HepG2 (cell line): ENCODE data around the gene UFSP2. TPM values are rescaled to one million over a fixed set of nuclear protein-coding genes. Genes with fewer than 3 reads are reported as not detected.

Experiments used
- ATAC-seq: fragments of 200-7000 bp; cut with Tn5 transposase; 3 replicates; pipeline ENCODE4 v1.9.1; 2020; ENCODE audit warnings: mild to moderate bottlenecking, moderate library complexity
- BruUV-seq: library from RNA; stranded (reverse); fragments of 400-500 nt; replicated peaks from 2 replicates; lab custom pipeline; 2021; lab: Mats Ljungman, UMichigan
- CTCF ChIA-PET: fragments of 300-600 bp; formaldehyde crosslinking; extraction: SDS; loops from one replicate; lab custom pipeline; 2021; ENCODE audit warnings: low total read pairs, inconsistent platforms, low intra/inter-chr PET ratio; lab: Yijun Ruan, JAX
- POLR2A ChIA-PET: fragments of 350-600 bp; sonication (Branson Sonifier 250); formaldehyde crosslinking; loops from one replicate; lab custom pipeline; 2020; ENCODE audit warnings: antibody characterized with exemption, inconsistent platforms; lab: Yijun Ruan, JAX
- DNase-seq: peaks from one replicate; pipeline ENCODE4 v3.0.0-alpha.2; 2015; ENCODE audit warnings: low spot score
- FAIRE-seq: peaks from 3 replicates; lab custom pipeline; 2011; peaks lifted over from hg19 to GRCh38; lab: Jason Lieb, UNC
- H2AFZ ChIP-seq: one replicate; pipeline ENCODE4 v1.6.1; 2011; ENCODE audit warnings: low read length, inconsistent platforms
- H3K27ac ChIP-seq: fragments of 300-600 bp; 3 replicates; pipeline ENCODE4 v1.8.0; 2011; ENCODE audit warnings: mixed run types, mild to moderate bottlenecking, mixed read lengths, low read length, inconsistent platforms; ENCODE audit not compliant: insufficient read depth; ENCODE audit errors: extremely low read length
- H3K27me3 ChIP-seq, 2 experiments: fragments of 200-600 bp in 1 of 2; 2 replicates in 1 of 2; 3 replicates in 1 of 2; pipeline versions ENCODE4 v1.6.0 to v1.8.0; 2011; ENCODE audit warnings: low read length in 2 of 2, mild to moderate bottlenecking in 2 of 2, moderate library complexity in 2 of 2, inconsistent platforms in 1 of 2; ENCODE audit not compliant: insufficient read depth in 2 of 2, control insufficient read depth in 1 of 2
- H3K36me3 ChIP-seq, 2 experiments: fragments of 200-600 bp in 1 of 2; replicated peaks in 1 of 2; 2 replicates in 1 of 2; 3 replicates in 1 of 2; pipeline versions ENCODE4 v1.5.1 to v1.8.0; 2011; ENCODE audit warnings: low read length in 2 of 2, inconsistent platforms in 1 of 2; ENCODE audit not compliant: insufficient read depth in 2 of 2, control insufficient read depth in 1 of 2
- H3K4me1 ChIP-seq: 2 replicates; pipeline ENCODE4 v1.5.1; 2012; ENCODE audit warnings: low read length, inconsistent platforms; ENCODE audit not compliant: insufficient read depth
- H3K4me2 ChIP-seq: 2 replicates; pipeline ENCODE4 v1.6.0; 2011; ENCODE audit warnings: low read depth, low read length, inconsistent platforms
- H3K4me3 ChIP-seq, 3 experiments: fragments of 200-600 bp in 1 of 3; sonication (generic), shearing (Covaris generic) in 1 of 3; replicated peaks in 1 of 3; 2 replicates each; pipeline ENCODE4 v1.5.1; 2011 to 2016; ENCODE audit warnings: low read length in 3 of 3, inconsistent platforms in 2 of 3, low read depth in 2 of 3, mild to moderate bottlenecking in 2 of 3, control low read depth in 1 of 3, mixed read lengths in 1 of 3; ENCODE audit not compliant: insufficient read depth in 1 of 3
- H3K79me2 ChIP-seq: one replicate; pipeline ENCODE4 v1.6.1; 2011; ENCODE audit warnings: low read length, inconsistent platforms; ENCODE audit not compliant: insufficient read depth
- H3K9ac ChIP-seq: 2 replicates; pipeline ENCODE4 v1.6.0; 2011; ENCODE audit warnings: mild to moderate bottlenecking, low read depth, low read length, inconsistent platforms; ENCODE audit not compliant: insufficient read depth
- H3K9me3 ChIP-seq: 2 replicates; pipeline ENCODE4 v1.5.1; 2012; ENCODE audit warnings: mild to moderate bottlenecking, low read length
- H4K20me1 ChIP-seq: 2 replicates; pipeline ENCODE4 v1.6.0; 2011; ENCODE audit warnings: inconsistent platforms, mild to moderate bottlenecking, low read length, moderate library complexity; ENCODE audit not compliant: insufficient read depth
- EED ChIP-seq: sonication (generic); formaldehyde crosslinking; IDR thresholded peaks from 2 replicates; pipeline ENCODE4 v1.5.0; 2020; ENCODE audit warnings: mild to moderate bottlenecking, missing genetic modification reagents
- ETV6 ChIP-seq: sonication (generic); formaldehyde crosslinking; conservative IDR thresholded peaks from 2 replicates; pipeline ENCODE4 v1.4.0; 2020; ENCODE audit warnings: missing genetic modification reagents
- HOXA7 ChIP-seq: sonication (generic); formaldehyde crosslinking; IDR thresholded peaks from 2 replicates; pipeline ENCODE4 v1.8.1; 2022; ENCODE audit warnings: mild to moderate bottlenecking, missing genetic modification reagents, moderate library complexity
- PHF20 ChIP-seq: sonication (generic); formaldehyde crosslinking; IDR thresholded peaks from 2 replicates; pipeline ENCODE4 v1.5.0; 2020; ENCODE audit warnings: mild to moderate bottlenecking, missing genetic modification reagents
- POLR2AphosphoS2 ChIP-seq: IDR thresholded peaks from 2 replicates; pipeline ENCODE4 v1.6.1; 2011; ENCODE audit warnings: low read depth, low read length, improper control_type of control experiment
- SKI ChIP-seq: fragments of 450-650 bp; IDR thresholded peaks from one replicate; pipeline ENCODE4 v1.6.1; 2018; ENCODE audit warnings: mild to moderate bottlenecking; ENCODE audit not compliant: partially characterized antibody
- SOX13 ChIP-seq, 3 experiments: fragments of 450-650 bp in 1 of 3; sonication (generic) in 1 of 3; formaldehyde crosslinking in 1 of 3; IDR thresholded peaks in 2 of 3; conservative IDR thresholded peaks in 1 of 3; 2 replicates each; pipeline versions ENCODE4 v1.5.0 to v1.6.1; 2016 to 2020; ENCODE audit warnings: antibody characterized with exemption in 1 of 3, mild to moderate bottlenecking in 1 of 3, missing compliant biosample characterization in 1 of 3, missing genetic modification reagents in 1 of 3, moderate library complexity in 1 of 3
- ZBTB1 ChIP-seq: sonication (generic); formaldehyde crosslinking; IDR thresholded peaks from 2 replicates; pipeline ENCODE4 v1.4.0; 2020; ENCODE audit warnings: missing genetic modification reagents, borderline replicate concordance
- ZNF124 ChIP-seq: sonication (generic); formaldehyde crosslinking; IDR thresholded peaks from 2 replicates; pipeline ENCODE4 v1.4.0; 2020; ENCODE audit warnings: missing genetic modification reagents
- ZNF501 ChIP-seq: sonication (generic); formaldehyde crosslinking; IDR thresholded peaks from 2 replicates; pipeline ENCODE4 v1.5.1; 2020; ENCODE audit warnings: mild to moderate bottlenecking, moderate library complexity, missing genetic modification reagents
- WGBS: methylation state at CpG from one replicate; pipeline ENCODE4 v1.1.6; 2017; ENCODE audit warnings: low lambda C conversion rate; 5-methylcytosine and 5-hydroxymethylcytosine counted together
- in situ Hi-C: cut with HindIII; loops from 2 replicates; pipeline ENCODE4 v1.10.0; 2017; ENCODE audit warnings: low pct_unique_long_range_greater_than_20kb; ENCODE audit not compliant: extremely low pct_ligation_motif_present
- intact Hi-C: fragments of 100-400 bp; cut with micrococcal nuclease; formaldehyde crosslinking; loops from one replicate; pipeline ENCODE4 v1.10.0; 2022; ENCODE audit not compliant: unreplicated experiment
- polyA plus RNA-seq, 8 experiments: library from polyadenylated mRNA; depleted of rRNA in 3 of 8; stranded (reverse) in 7 of 8; unstranded in 1 of 8; fragments of >200 nt; fragmentation: Illumina TruSeq in 4 of 8; extraction: Trizol in 4 of 8; gene quantifications; 2 replicates each; pipeline versions ENCODE4 v1.2.1 to v1.2.3, GENCODE V29; 2011 to 2016; ENCODE audit warnings: low read depth in 4 of 8, missing spikeins in 1 of 8, mixed read lengths in 1 of 8; ENCODE audit not compliant: insufficient read depth in 1 of 8
- total RNA-seq, 5 experiments: library from RNA; depleted of rRNA; stranded (reverse); fragments of >200 nt; fragmentation: Illumina TruSeq; extraction: Trizol; gene quantifications; 2 replicates each; pipeline ENCODE4 v1.2.3, GENCODE V29; 2016; ENCODE audit warnings: low read depth in 1 of 5
- TF ChIP-seq, protein P1 (sequence below): sonication (generic); formaldehyde crosslinking; IDR thresholded peaks from 2 replicates; pipeline ENCODE4 v1.9.0; 2021; ENCODE audit warnings: missing genetic modification reagents, borderline replicate concordance
- TF ChIP-seq, protein P2 (sequence below): sonication (generic); formaldehyde crosslinking; IDR thresholded peaks from 2 replicates; pipeline ENCODE4 v1.5.0; 2020; ENCODE audit warnings: mild to moderate bottlenecking, low read depth, missing genetic modification reagents, borderline replicate concordance
- TF ChIP-seq, protein P3 (sequence below): sonication (generic); formaldehyde crosslinking; IDR thresholded peaks from 2 replicates; pipeline ENCODE4 v1.9.0; 2022; ENCODE audit warnings: missing genetic modification reagents, mild to moderate bottlenecking, borderline replicate concordance

UFSP2 gene
- total and polyA plus RNA-seq, 2 of the 13 experiments (the other 11 are each of a cell fraction or from before 2014, with no cell fraction given): 24.1 to 32.3 TPM

DNA sequence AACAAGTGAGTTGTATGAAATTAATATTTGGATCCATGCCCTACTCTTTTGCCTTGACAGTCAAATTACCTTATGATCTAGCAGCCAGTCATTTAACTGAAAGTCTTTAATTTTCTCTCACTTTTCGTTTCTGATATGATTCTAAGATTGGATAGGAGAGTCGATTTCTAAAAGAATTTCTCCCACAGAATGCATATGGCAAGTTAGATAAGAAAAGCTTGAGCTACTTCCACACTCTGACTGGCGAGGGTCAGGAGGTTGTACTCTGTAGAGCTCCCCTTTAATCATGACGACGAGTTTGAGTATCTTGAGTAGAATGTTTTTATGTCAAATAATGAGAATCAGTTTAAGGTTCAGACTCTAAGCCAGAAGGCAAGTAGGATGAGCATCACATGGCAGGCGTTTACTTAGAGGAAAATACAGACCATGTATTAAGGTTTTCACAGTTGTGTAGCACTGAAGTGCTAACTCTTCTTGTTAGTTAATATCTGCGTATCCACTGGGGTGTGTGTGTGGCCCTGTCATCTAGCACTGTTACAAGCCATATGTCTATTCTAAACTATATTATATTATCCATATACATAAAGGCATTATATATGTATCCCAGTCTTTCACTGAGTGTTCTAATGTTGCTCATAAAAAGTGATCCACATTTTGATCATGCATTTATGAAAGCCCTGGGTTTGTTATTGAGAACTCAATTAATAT lies 67.9 kb downstream of the UFSP2 start:
- no peak for TF ChIP-seq ZNF501 (CRISPR knock-in tag)
- TF ChIP-seq, protein P1, sequence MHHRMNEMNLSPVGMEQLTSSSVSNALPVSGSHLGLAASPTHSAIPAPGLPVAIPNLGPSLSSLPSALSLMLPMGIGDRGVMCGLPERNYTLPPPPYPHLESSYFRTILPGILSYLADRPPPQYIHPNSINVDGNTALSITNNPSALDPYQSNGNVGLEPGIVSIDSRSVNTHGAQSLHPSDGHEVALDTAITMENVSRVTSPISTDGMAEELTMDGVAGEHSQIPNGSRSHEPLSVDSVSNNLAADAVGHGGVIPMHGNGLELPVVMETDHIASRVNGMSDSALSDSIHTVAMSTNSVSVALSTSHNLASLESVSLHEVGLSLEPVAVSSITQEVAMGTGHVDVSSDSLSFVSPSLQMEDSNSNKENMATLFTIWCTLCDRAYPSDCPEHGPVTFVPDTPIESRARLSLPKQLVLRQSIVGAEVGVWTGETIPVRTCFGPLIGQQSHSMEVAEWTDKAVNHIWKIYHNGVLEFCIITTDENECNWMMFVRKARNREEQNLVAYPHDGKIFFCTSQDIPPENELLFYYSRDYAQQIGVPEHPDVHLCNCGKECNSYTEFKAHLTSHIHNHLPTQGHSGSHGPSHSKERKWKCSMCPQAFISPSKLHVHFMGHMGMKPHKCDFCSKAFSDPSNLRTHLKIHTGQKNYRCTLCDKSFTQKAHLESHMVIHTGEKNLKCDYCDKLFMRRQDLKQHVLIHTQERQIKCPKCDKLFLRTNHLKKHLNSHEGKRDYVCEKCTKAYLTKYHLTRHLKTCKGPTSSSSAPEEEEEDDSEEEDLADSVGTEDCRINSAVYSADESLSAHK (CRISPR knock-in tag): no peak
- no peak for TF ChIP-seq HOXA7 (CRISPR knock-in tag)
- no TSS peak for BruUV-seq
- WGBS: 84% methylated on average over 7 of the region's 7 CpGs
- ChIA-PET POLR2A (no interaction called here), CTCF (no interaction called here)
- Histone ChIP-seq H3K27ac (no peak overlapping the region), H3K4me1 (peaks cover 10% of the 10 kb centered on the region), H4K20me1 (no peaks in the 10 kb centered on the region), H3K79me2 (no peaks in the 10 kb centered on the region), H2AFZ (no peak overlapping the region), H3K4me3 (no peak overlapping the region), H3K4me2 (no peak overlapping the region), H3K9me3 (no peaks in the 10 kb centered on the region), H3K27me3 (no peaks in the 10 kb centered on the region), H3K9ac (no peak overlapping the region), H3K36me3 (peaks cover 6 to 38% of the 10 kb centered on the region in 2 experiments; a peak in 4 of 5 replicates)
- FAIRE-seq: no peak
- no peak for ATAC-seq
- intact Hi-C loops: no loop called here
- no peak for DNase-seq
- in situ Hi-C loops: no loop called here

DNA sequence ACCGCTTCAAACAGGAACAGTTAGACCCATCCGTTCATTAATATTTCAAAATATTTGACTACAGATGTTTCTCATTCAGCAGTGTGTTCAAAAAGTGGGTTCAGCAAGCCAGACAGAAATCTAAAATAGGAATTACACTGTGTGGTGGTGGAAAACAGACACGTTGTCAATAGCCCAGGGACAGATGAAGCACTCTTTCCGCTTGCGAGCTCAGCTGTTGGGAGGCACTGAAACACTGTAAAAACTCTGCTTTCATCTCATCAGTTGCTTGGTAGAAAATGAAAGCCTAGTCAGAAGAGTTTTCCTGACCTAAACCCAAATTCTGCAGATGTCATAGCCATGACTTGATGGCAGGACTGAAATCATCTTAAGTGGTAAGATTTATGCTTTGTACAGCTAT lies 68.6 kb downstream of the UFSP2 start:
- no peak overlapping the region for H3K27ac ChIP-seq
- ATAC-seq (no peak), FAIRE-seq (no peak), DNase-seq (no peak)
- H3K9me3 ChIP-seq: no peaks in the 10 kb centered on the region
- no peaks in the 10 kb centered on the region for H4K20me1 ChIP-seq
- POLR2A ChIA-PET: no interaction called here
- peaks cover 8% of the 10 kb centered on the region for H3K4me1 ChIP-seq
- WGBS: 93% methylated on average over 5 of the region's 5 CpGs
- TF ChIP-seq SOX13 (IDR thresholded peaks at IDR 0.05) (no peak), SOX13 (CRISPR knock-in tag; conservative IDR thresholded peaks at IDR 0.05 in 1 of 2, IDR thresholded peaks at IDR 0.05 in 1 of 2) (no peak), ZNF124 (CRISPR knock-in tag) (no peak), POLR2AphosphoS2 (no peak), ZBTB1 (no peak), SKI (no peak), ETV6 (CRISPR knock-in tag) (no peak), EED (CRISPR knock-in tag) (no peak), PHF20 (CRISPR knock-in tag) (no peak)
- TF ChIP-seq, protein P2, sequence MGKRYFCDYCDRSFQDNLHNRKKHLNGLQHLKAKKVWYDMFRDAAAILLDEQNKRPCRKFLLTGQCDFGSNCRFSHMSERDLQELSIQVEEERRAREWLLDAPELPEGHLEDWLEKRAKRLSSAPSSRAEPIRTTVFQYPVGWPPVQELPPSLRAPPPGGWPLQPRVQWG (CRISPR knock-in tag): no peak
- TF ChIP-seq, protein P3, sequence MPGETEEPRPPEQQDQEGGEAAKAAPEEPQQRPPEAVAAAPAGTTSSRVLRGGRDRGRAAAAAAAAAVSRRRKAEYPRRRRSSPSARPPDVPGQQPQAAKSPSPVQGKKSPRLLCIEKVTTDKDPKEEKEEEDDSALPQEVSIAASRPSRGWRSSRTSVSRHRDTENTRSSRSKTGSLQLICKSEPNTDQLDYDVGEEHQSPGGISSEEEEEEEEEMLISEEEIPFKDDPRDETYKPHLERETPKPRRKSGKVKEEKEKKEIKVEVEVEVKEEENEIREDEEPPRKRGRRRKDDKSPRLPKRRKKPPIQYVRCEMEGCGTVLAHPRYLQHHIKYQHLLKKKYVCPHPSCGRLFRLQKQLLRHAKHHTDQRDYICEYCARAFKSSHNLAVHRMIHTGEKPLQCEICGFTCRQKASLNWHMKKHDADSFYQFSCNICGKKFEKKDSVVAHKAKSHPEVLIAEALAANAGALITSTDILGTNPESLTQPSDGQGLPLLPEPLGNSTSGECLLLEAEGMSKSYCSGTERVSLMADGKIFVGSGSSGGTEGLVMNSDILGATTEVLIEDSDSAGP (CRISPR knock-in tag): no peak
- H3K27me3 ChIP-seq: no peaks in the 10 kb centered on the region
- no peak overlapping the region for H3K4me2 ChIP-seq
- no peaks in the 10 kb centered on the region for H3K79me2 ChIP-seq
- no peak overlapping the region for H3K9ac ChIP-seq
- intact Hi-C loops: no loop called here
- H3K4me3 ChIP-seq: no peak overlapping the region
- no peak overlapping the region for H2AFZ ChIP-seq
- H3K36me3 ChIP-seq: peaks cover 10 to 43% of the 10 kb centered on the region in 2 experiments; a peak in 4 of 5 replicates
- CTCF ChIA-PET: no interaction called here
- no TSS peak for BruUV-seq
- in situ Hi-C loops: no loop called here
